HepG2 (cell line): ENCODE measurements around the gene SLC6A16. TPM values are rescaled to one million over a fixed set of nuclear protein-coding genes. Genes with fewer than 3 reads are reported as not detected.
"Not testable (repeated sequence)": the region's sequence is repeated elsewhere in the genome, so short reads cannot be mapped to it uniquely, and the experiment has no call there.

Source experiments
- ATAC-seq: fragments of 200-7000 bp; cut with Tn5 transposase; 3 replicates; pipeline ENCODE4 v1.9.1; 2020; ENCODE audit warnings: mild to moderate bottlenecking, moderate library complexity
- BruUV-seq: library from RNA; stranded (reverse); fragments of 400-500 nt; replicated peaks from 2 replicates; lab custom pipeline; 2021; lab: Mats Ljungman, UMichigan
- CTCF ChIA-PET: fragments of 300-600 bp; formaldehyde crosslinking; extraction: SDS; loops from one replicate; lab custom pipeline; 2021; ENCODE audit warnings: low total read pairs, inconsistent platforms, low intra/inter-chr PET ratio; lab: Yijun Ruan, JAX
- POLR2A ChIA-PET: fragments of 350-600 bp; sonication (Branson Sonifier 250); formaldehyde crosslinking; loops from one replicate; lab custom pipeline; 2020; ENCODE audit warnings: antibody characterized with exemption, inconsistent platforms; lab: Yijun Ruan, JAX
- DNase-seq: peaks from one replicate; pipeline ENCODE4 v3.0.0-alpha.2; 2015; ENCODE audit warnings: low spot score
- FAIRE-seq: peaks from 3 replicates; lab custom pipeline; 2011; peaks lifted over from hg19 to GRCh38; lab: Jason Lieb, UNC
- H2AFZ ChIP-seq: one replicate; pipeline ENCODE4 v1.6.1; 2011; ENCODE audit warnings: low read length, inconsistent platforms
- H3K27ac ChIP-seq: fragments of 300-600 bp; 3 replicates; pipeline ENCODE4 v1.8.0; 2011; ENCODE audit warnings: mixed run types, mild to moderate bottlenecking, mixed read lengths, low read length, inconsistent platforms; ENCODE audit not compliant: insufficient read depth; ENCODE audit errors: extremely low read length
- H3K27me3 ChIP-seq, 2 experiments: fragments of 200-600 bp in 1 of 2; 2 replicates in 1 of 2; 3 replicates in 1 of 2; pipeline versions ENCODE4 v1.6.0 to v1.8.0; 2011; ENCODE audit warnings: low read length in 2 of 2, mild to moderate bottlenecking in 2 of 2, moderate library complexity in 2 of 2, inconsistent platforms in 1 of 2; ENCODE audit not compliant: insufficient read depth in 2 of 2, control insufficient read depth in 1 of 2
- H3K36me3 ChIP-seq, 2 experiments: fragments of 200-600 bp in 1 of 2; replicated peaks in 1 of 2; 2 replicates in 1 of 2; 3 replicates in 1 of 2; pipeline versions ENCODE4 v1.5.1 to v1.8.0; 2011; ENCODE audit warnings: low read length in 2 of 2, inconsistent platforms in 1 of 2; ENCODE audit not compliant: insufficient read depth in 2 of 2, control insufficient read depth in 1 of 2
- H3K4me1 ChIP-seq: 2 replicates; pipeline ENCODE4 v1.5.1; 2012; ENCODE audit warnings: low read length, inconsistent platforms; ENCODE audit not compliant: insufficient read depth
- H3K4me2 ChIP-seq: 2 replicates; pipeline ENCODE4 v1.6.0; 2011; ENCODE audit warnings: low read depth, low read length, inconsistent platforms
- H3K4me3 ChIP-seq, 3 experiments: fragments of 200-600 bp in 1 of 3; sonication (generic), shearing (Covaris generic) in 1 of 3; replicated peaks in 1 of 3; 2 replicates each; pipeline ENCODE4 v1.5.1; 2011 to 2016; ENCODE audit warnings: low read length in 3 of 3, inconsistent platforms in 2 of 3, low read depth in 2 of 3, mild to moderate bottlenecking in 2 of 3, control low read depth in 1 of 3, mixed read lengths in 1 of 3; ENCODE audit not compliant: insufficient read depth in 1 of 3
- H3K79me2 ChIP-seq: one replicate; pipeline ENCODE4 v1.6.1; 2011; ENCODE audit warnings: low read length, inconsistent platforms; ENCODE audit not compliant: insufficient read depth
- H3K9ac ChIP-seq: 2 replicates; pipeline ENCODE4 v1.6.0; 2011; ENCODE audit warnings: mild to moderate bottlenecking, low read depth, low read length, inconsistent platforms; ENCODE audit not compliant: insufficient read depth
- H3K9me3 ChIP-seq: 2 replicates; pipeline ENCODE4 v1.5.1; 2012; ENCODE audit warnings: mild to moderate bottlenecking, low read length
- H4K20me1 ChIP-seq: 2 replicates; pipeline ENCODE4 v1.6.0; 2011; ENCODE audit warnings: inconsistent platforms, mild to moderate bottlenecking, low read length, moderate library complexity; ENCODE audit not compliant: insufficient read depth
- ELF1 ChIP-seq: sonication (generic); formaldehyde crosslinking; IDR thresholded peaks from 2 replicates; pipeline ENCODE4 v1.4.0; 2020; ENCODE audit warnings: missing genetic modification reagents
- FOSL2 ChIP-seq: sonication (generic); formaldehyde crosslinking; IDR thresholded peaks from 2 replicates; pipeline ENCODE4 v1.4.0; 2020; ENCODE audit warnings: missing genetic modification reagents
- GABPA ChIP-seq, 2 experiments: IDR thresholded peaks; 2 replicates each; pipeline ENCODE4 v1.6.1; 2011 to 2016; ENCODE audit warnings: low read depth in 2 of 2, low read length in 1 of 2, missing biosample characterization in 1 of 2, missing genetic modification characterization in 1 of 2
- HOXA3 ChIP-seq: sonication (generic); formaldehyde crosslinking; IDR thresholded peaks from 2 replicates; pipeline ENCODE4 v1.5.0; 2020; ENCODE audit warnings: missing genetic modification reagents
- IRF2 ChIP-seq: IDR thresholded peaks from 2 replicates; pipeline ENCODE4 v1.6.1; 2018; ENCODE audit warnings: missing genetic modification reagents, missing compliant biosample characterization
- NFYB ChIP-seq: sonication (generic); formaldehyde crosslinking; IDR thresholded peaks from 2 replicates; pipeline ENCODE4 v1.4.0; 2020; ENCODE audit warnings: missing genetic modification reagents
- POLR2AphosphoS5 ChIP-seq: IDR thresholded peaks from 2 replicates; pipeline ENCODE4 v1.6.1; 2012; ENCODE audit warnings: low read depth, low read length
- SUZ12 ChIP-seq: fragments of 150-350 bp; IDR thresholded peaks from 2 replicates; pipeline ENCODE4 v1.6.1; 2014; ENCODE audit warnings: low read depth, low read length
- ZNF605 ChIP-seq: sonication (generic); formaldehyde crosslinking; IDR thresholded peaks from 2 replicates; pipeline ENCODE4 v1.8.0; 2022; ENCODE audit warnings: mild to moderate bottlenecking, missing genetic modification reagents
- WGBS: methylation state at CpG from one replicate; pipeline ENCODE4 v1.1.6; 2017; ENCODE audit warnings: low lambda C conversion rate; 5-methylcytosine and 5-hydroxymethylcytosine counted together
- in situ Hi-C: cut with HindIII; loops from 2 replicates; pipeline ENCODE4 v1.10.0; 2017; ENCODE audit warnings: low pct_unique_long_range_greater_than_20kb; ENCODE audit not compliant: extremely low pct_ligation_motif_present
- intact Hi-C: fragments of 100-400 bp; cut with micrococcal nuclease; formaldehyde crosslinking; loops from one replicate; pipeline ENCODE4 v1.10.0; 2022; ENCODE audit not compliant: unreplicated experiment
- polyA plus RNA-seq, 8 experiments: library from polyadenylated mRNA; depleted of rRNA in 3 of 8; stranded (reverse) in 7 of 8; unstranded in 1 of 8; fragments of >200 nt; fragmentation: Illumina TruSeq in 4 of 8; extraction: Trizol in 4 of 8; gene quantifications; 2 replicates each; pipeline versions ENCODE4 v1.2.1 to v1.2.3, GENCODE V29; 2011 to 2016; ENCODE audit warnings: low read depth in 4 of 8, missing spikeins in 1 of 8, mixed read lengths in 1 of 8; ENCODE audit not compliant: insufficient read depth in 1 of 8
- total RNA-seq, 5 experiments: library from RNA; depleted of rRNA; stranded (reverse); fragments of >200 nt; fragmentation: Illumina TruSeq; extraction: Trizol; gene quantifications; 2 replicates each; pipeline ENCODE4 v1.2.3, GENCODE V29; 2016; ENCODE audit warnings: low read depth in 1 of 5
- TF ChIP-seq, protein P1 (sequence below): sonication (generic); formaldehyde crosslinking; IDR thresholded peaks from 2 replicates; pipeline ENCODE4 v1.4.0; 2020; ENCODE audit warnings: missing genetic modification reagents
- TF ChIP-seq, protein P2 (sequence below), 2 experiments: sonication (generic) in 1 of 2; formaldehyde crosslinking in 1 of 2; IDR thresholded peaks; 2 replicates each; pipeline versions ENCODE4 v1.5.1 to v1.6.1; 2011 to 2020; ENCODE audit warnings: borderline replicate concordance in 1 of 2, low read depth in 1 of 2, low read length in 1 of 2, mild to moderate bottlenecking in 1 of 2, missing genetic modification reagents in 1 of 2, moderate library complexity in 1 of 2

SLC6A16 gene
- total and polyA plus RNA-seq, 2 of the 13 experiments (the other 11 are each of a cell fraction or from before 2014, with no cell fraction given) = 0.07 to 0.18 TPM

DNA sequence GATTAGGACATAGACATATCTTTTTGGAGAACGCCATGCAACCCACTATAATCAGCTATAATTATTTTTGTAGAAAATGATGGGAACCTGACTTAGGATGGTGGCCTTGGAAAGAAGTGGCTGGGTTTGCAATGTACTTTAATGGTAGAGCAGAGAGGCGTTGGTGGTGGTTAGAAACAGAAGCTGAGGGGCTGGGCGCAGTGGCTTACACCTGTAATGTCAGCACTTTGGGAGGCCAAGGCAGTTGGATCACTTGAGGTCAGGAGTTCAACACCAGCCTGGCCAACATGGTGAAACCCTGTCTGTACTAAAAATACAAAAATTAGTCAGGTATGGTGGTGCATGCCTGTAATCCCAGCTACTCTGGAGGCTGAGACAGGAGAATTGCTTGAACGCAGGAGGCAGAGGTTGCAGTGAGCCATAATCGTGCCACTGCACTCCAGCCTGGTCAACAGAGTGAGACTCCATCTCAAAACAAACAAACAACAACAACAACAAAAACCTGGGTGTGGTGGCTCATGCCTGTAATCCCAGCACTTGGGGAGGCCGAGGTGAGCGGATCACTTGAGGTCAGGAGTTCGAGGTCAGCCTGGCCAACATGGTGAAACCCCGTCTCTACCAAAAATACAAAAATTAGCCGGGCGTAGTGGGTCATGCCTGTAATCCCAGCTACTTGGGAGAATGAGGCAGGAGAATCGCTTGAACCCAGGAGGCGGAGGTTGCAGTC, 7.9 kb upstream of the SLC6A16 start:
- DNase-seq, H3K9me3 ChIP-seq, intact Hi-C loops, H2AFZ ChIP-seq, H3K36me3 ChIP-seq, H3K27ac ChIP-seq, H3K9ac ChIP-seq, ATAC-seq, H3K27me3 ChIP-seq, POLR2A ChIA-PET, in situ Hi-C loops, FAIRE-seq, H3K4me3 ChIP-seq, H4K20me1 ChIP-seq, H3K79me2 ChIP-seq, CTCF ChIA-PET, BruUV-seq, H3K4me2 ChIP-seq: not testable (repeated sequence)
- H3K4me1 ChIP-seq = peaks cover 35% of the 10 kb centered on the region
- 59% methylated on average over 13 of the region's 13 CpGs for WGBS

- CTCF ChIA-PET = no interaction called here
- POLR2A ChIA-PET = interaction anchor here (1.3 kb wide), 1 partner anchor 9 kb away, joined by 4 read pairs; no protein-coding TSS in a partner anchor
- H3K9me3 ChIP-seq = no peaks in the 10 kb centered on the region
- no peak overlapping the region for H3K9ac ChIP-seq
- intact Hi-C loops (no loop called here), in situ Hi-C loops (no loop called here)
- ATAC-seq = peak; percentile 96
- peaks cover 35% of the 10 kb centered on the region for H3K4me1 ChIP-seq
- no peaks in the 10 kb centered on the region for H3K36me3 ChIP-seq
- peak; percentile 86 for DNase-seq
- no peaks in the 10 kb centered on the region for H3K27me3 ChIP-seq
- peak overlapping the region in 1 of 3 experiments; percentile 17; a peak in 2 of 6 replicates for H3K4me3 ChIP-seq
- H4K20me1 ChIP-seq = no peaks in the 10 kb centered on the region
- WGBS = 4% methylated on average over 2 of the region's 2 CpGs
- H2AFZ ChIP-seq = no peak overlapping the region
- BruUV-seq = no TSS peak
- H3K4me2 ChIP-seq = peak overlapping the region; percentile 50
- no peaks in the 10 kb centered on the region for H3K79me2 ChIP-seq
- FAIRE-seq = peak; percentile 99
- H3K27ac ChIP-seq = no peak overlapping the region
- TF ChIP-seq POLR2AphosphoS5 = peak; percentile 55
- TF ChIP-seq, protein P1, sequence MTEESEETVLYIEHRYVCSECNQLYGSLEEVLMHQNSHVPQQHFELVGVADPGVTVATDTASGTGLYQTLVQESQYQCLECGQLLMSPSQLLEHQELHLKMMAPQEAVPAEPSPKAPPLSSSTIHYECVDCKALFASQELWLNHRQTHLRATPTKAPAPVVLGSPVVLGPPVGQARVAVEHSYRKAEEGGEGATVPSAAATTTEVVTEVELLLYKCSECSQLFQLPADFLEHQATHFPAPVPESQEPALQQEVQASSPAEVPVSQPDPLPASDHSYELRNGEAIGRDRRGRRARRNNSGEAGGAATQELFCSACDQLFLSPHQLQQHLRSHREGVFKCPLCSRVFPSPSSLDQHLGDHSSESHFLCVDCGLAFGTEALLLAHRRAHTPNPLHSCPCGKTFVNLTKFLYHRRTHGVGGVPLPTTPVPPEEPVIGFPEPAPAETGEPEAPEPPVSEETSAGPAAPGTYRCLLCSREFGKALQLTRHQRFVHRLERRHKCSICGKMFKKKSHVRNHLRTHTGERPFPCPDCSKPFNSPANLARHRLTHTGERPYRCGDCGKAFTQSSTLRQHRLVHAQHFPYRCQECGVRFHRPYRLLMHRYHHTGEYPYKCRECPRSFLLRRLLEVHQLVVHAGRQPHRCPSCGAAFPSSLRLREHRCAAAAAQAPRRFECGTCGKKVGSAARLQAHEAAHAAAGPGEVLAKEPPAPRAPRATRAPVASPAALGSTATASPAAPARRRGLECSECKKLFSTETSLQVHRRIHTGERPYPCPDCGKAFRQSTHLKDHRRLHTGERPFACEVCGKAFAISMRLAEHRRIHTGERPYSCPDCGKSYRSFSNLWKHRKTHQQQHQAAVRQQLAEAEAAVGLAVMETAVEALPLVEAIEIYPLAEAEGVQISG = peak; percentile 44; the same call in 1 of the 2 replicates
- TF ChIP-seq, protein P2, sequence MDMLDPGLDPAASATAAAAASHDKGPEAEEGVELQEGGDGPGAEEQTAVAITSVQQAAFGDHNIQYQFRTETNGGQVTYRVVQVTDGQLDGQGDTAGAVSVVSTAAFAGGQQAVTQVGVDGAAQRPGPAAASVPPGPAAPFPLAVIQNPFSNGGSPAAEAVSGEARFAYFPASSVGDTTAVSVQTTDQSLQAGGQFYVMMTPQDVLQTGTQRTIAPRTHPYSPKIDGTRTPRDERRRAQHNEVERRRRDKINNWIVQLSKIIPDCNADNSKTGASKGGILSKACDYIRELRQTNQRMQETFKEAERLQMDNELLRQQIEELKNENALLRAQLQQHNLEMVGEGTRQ (IDR thresholded peaks at IDR 0.05; ENCODE audit: low read depth, low read length) = peak; percentile 93
- TF ChIP-seq, protein P2 (CRISPR knock-in tag; IDR thresholded peaks at IDR 0.05; ENCODE audit: borderline replicate concordance) = peak; percentile 98; the same call in 1 of the 2 replicates
- peak; percentile 34; the same call in 1 of the 2 replicates for TF ChIP-seq SUZ12
- TF ChIP-seq HOXA3 (CRISPR knock-in tag) = peak; percentile 56; the same call in 1 of the 2 replicates
- peak; percentile 85 for TF ChIP-seq IRF2 (CRISPR knock-in tag)
- TF ChIP-seq GABPA (IDR thresholded peaks at IDR 0.05; ENCODE audit: low read depth, low read length) = no peak
- peak; percentile 46; the same call in 1 of the 2 replicates for TF ChIP-seq GABPA (CRISPR knock-in tag; IDR thresholded peaks at IDR 0.05; ENCODE audit: low read depth)
- TF ChIP-seq ELF1 (CRISPR knock-in tag) = peak; percentile 53; the same call in 1 of the 2 replicates
- 0 out of 2 replicates have a peak, but pooled peaks have one; percentile 29 for TF ChIP-seq FOSL2
- 0 out of 2 replicates have a peak, but pooled peaks have one; percentile 19 for TF ChIP-seq ZNF605 (CRISPR knock-in tag)
- peak; percentile 81 for TF ChIP-seq NFYB (CRISPR knock-in tag)
These were observed 6.6 kb upstream of the SLC6A16 start for GRCh38 chr19:49331616-49332055.
